Gastroesophageal sphincter (tissue), 3 donors: ENCODE measurements around the gene FAM241B.

Source experiments
- EP300 ChIP-seq: sonication (generic); formaldehyde crosslinking; IDR thresholded peaks from one replicate; pipeline ENCODE4 v1.6.1; 2017; ENCODE audit warnings: antibody characterized with exemption, mild to moderate bottlenecking
- POLR2A ChIP-seq, 2 donors: fragments of 450-650 bp; IDR thresholded peaks; one replicate each; pipeline ENCODE4 v1.6.1; 2017; ENCODE audit warnings: antibody characterized with exemption in 2 of 2, mild to moderate bottlenecking in 2 of 2, moderate library complexity in 1 of 2
- POLR2AphosphoS5 ChIP-seq: sonication (generic); formaldehyde crosslinking; IDR thresholded peaks from one replicate; pipeline ENCODE4 v1.6.1; 2017; ENCODE audit warnings: antibody characterized with exemption
- TF ChIP-seq, protein P1 (sequence below), 4 experiments: fragments of 200-600 bp in 2 of 4; fragments of 450-650 bp in 2 of 4; sonication (generic) in 1 of 4; IDR thresholded peaks; one replicate each; pipeline ENCODE4 v1.5.1; 2017 to 2019; ENCODE audit warnings: antibody characterized with exemption in 4 of 4, mild to moderate bottlenecking in 2 of 4, moderate library complexity in 2 of 4

GRCh38 chr10:69662901-69663300 lies 32.9 kb downstream of the FAM241B start:
- TF ChIP-seq POLR2A (IDR thresholded peaks at IDR 0.05), result no peak
- no peak for TF ChIP-seq EP300
- TF ChIP-seq POLR2AphosphoS5, result no peak
- TF ChIP-seq, protein P1, sequence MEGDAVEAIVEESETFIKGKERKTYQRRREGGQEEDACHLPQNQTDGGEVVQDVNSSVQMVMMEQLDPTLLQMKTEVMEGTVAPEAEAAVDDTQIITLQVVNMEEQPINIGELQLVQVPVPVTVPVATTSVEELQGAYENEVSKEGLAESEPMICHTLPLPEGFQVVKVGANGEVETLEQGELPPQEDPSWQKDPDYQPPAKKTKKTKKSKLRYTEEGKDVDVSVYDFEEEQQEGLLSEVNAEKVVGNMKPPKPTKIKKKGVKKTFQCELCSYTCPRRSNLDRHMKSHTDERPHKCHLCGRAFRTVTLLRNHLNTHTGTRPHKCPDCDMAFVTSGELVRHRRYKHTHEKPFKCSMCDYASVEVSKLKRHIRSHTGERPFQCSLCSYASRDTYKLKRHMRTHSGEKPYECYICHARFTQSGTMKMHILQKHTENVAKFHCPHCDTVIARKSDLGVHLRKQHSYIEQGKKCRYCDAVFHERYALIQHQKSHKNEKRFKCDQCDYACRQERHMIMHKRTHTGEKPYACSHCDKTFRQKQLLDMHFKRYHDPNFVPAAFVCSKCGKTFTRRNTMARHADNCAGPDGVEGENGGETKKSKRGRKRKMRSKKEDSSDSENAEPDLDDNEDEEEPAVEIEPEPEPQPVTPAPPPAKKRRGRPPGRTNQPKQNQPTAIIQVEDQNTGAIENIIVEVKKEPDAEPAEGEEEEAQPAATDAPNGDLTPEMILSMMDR (IDR thresholded peaks at IDR 0.05), result no peak
